ENCODE results near the gene ZPBP2.
"Not testable (repeated sequence)": the region's sequence is repeated elsewhere in the genome, so short reads cannot be mapped to it uniquely, and the experiment has no call there.

The ZPBP2 gene

DNA sequence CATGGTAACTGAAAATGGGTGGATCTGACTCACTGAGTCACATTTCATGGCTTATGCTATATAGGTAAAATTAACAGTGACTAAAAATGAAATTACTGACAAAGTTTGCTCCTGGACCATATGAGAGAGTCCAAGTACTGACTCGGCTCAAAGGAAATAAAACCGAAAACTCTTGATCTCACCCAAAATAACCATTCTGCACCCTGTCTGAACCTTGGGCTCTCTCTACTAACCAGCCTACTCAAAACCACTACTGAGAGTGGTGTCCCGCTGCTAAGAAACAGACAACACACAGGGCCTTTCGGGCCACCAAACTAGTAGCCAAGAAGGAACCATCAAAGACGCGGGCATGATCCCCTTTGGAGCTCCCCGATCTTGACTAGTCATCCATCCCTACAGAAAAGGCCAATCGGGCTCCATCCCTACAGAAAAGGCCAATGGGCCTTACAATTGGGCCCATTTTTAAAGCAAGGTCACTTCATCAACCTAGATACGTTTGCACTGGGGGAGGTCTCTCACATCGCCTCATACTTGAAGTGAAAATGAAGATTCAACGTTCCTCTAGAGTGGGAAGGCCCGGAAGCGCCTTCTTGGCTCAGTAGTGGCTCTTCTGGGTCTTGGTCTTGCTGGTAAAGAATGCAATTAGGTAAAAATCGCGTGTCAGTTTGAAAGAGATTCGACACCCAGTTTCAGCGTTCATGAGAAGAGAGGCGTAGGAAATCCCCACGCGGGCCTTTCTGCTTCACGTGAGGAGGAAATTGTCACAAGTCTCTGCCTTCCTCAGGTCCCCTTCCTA lies 720 bp upstream of the ZPBP2 start:
- H3K27me3 Mint-ChIP-seq: peaks cover 58% of the 10 kb centered on the region
- H3K4me3 Mint-ChIP-seq: no peak overlapping the region
- peaks cover 29% of the 10 kb centered on the region for H3K4me1 Mint-ChIP-seq (ENCODE audit: low read depth)
- intact Hi-C loops (cut with micrococcal nuclease): no loop called here
- H3K27ac Mint-ChIP-seq: no peak overlapping the region
- peaks cover 7% of the 10 kb centered on the region for H3K9me3 Mint-ChIP-seq
- H3K36me3 Mint-ChIP-seq (ENCODE audit: low read depth): no peaks in the 10 kb centered on the region

GRCh38 chr17:39868554-39868942 lies 546 bp downstream of the ZPBP2 start:
- Mint-ChIP-seq H3K4me3 (no peak overlapping the region), H3K27ac (no peak overlapping the region), H3K36me3 (ENCODE audit: low read depth) (no peaks in the 10 kb centered on the region), H3K27me3 (peaks cover 56% of the 10 kb centered on the region), H3K4me1 (ENCODE audit: low read depth) (peaks cover 25% of the 10 kb centered on the region), H3K9me3 (peaks cover 7% of the 10 kb centered on the region)
- intact Hi-C loops (cut with micrococcal nuclease): no loop called here

- peaks cover 5% of the 10 kb centered on the region for H3K4me1 Mint-ChIP-seq (ENCODE audit: low read depth)
- H3K36me3 Mint-ChIP-seq (ENCODE audit: low read depth): no peaks in the 10 kb centered on the region
- H3K9me3 Mint-ChIP-seq: peaks cover 7% of the 10 kb centered on the region
- no peak overlapping the region for H3K27ac Mint-ChIP-seq
- intact Hi-C loops (cut with micrococcal nuclease): no loop called here
- peaks cover 48% of the 10 kb centered on the region for H3K27me3 Mint-ChIP-seq
- no peak overlapping the region for H3K4me3 Mint-ChIP-seq
Observed at GRCh38 chr17:39870776-39871175, 2.8 kb downstream of the ZPBP2 start.

DNA sequence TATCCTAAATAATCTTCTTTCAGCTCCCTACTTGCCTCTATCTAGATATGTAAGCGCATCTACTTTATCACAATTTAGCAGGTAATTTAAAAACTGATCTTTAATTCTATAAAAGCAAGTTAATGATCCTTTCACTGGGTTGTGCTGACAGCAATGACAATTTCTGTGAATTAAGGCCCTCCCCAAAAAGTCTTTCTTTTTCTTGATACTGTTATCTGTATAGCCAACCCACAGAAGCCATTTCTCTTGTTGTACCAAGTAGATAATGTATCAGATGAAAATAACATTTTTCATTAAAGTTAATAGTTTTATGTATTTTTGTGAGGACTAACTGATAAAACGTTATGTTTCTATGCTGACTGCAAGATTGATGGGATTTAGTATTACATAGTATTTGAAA lies 3.8 kb downstream of the ZPBP2 start:
- Mint-ChIP-seq H3K4me3 (no peak overlapping the region), H3K27ac (no peak overlapping the region), H3K4me1 (ENCODE audit: low read depth) (no peaks in the 10 kb centered on the region), H3K36me3 (ENCODE audit: low read depth) (no peaks in the 10 kb centered on the region), H3K9me3 (peaks cover 7% of the 10 kb centered on the region), H3K27me3 (peaks cover 44% of the 10 kb centered on the region)
- intact Hi-C loops (cut with micrococcal nuclease): no loop called here

DNA sequence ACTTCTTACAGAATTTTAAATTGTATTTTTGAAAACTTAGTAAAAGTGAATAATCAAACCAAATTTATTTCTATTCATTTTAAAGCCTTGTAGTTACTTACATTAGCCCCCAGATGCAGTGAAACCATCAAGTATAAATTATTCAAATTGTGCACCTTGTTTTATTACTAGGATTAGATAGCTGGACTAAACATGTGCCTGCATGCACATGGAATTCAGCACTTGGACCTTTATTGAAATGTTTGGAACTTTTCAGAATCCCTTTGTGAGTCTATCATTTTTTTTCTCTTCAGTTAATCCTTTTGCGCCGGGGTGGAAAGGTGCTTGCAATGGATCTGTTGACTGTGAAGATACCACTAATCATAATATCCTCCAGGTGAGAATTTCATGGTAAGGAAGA lies 4.7 kb downstream of the ZPBP2 start:
- H3K4me1 Mint-ChIP-seq (ENCODE audit: low read depth): no peaks in the 10 kb centered on the region
- H3K27ac Mint-ChIP-seq: no peak overlapping the region
- H3K36me3 Mint-ChIP-seq (ENCODE audit: low read depth): no peaks in the 10 kb centered on the region
- peaks cover 40% of the 10 kb centered on the region for H3K27me3 Mint-ChIP-seq
- H3K9me3 Mint-ChIP-seq: peaks cover 4% of the 10 kb centered on the region
- intact Hi-C loops (cut with micrococcal nuclease): no loop called here
- H3K4me3 Mint-ChIP-seq: no peak overlapping the region

DNA sequence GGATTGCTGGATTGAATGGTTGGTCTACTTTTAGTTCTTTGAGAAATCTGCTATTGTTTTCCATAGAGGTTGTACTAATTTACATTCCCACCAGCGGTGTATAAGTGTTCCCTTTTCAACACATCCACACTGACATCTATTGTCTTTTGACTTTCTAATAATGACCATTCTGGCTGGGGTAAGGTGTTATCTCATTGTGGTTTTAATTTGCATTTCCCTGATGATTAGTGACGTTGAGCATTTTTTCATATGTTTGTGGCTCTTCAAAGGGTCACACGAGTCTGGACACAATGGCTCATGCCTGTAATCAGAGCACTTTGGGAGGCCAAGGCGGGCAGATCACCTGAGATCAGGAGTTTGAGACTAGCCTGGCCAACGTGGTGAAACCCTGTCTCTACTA lies 18.1 kb downstream of the ZPBP2 start:
- intact Hi-C loops (cut with micrococcal nuclease); H3K9me3 Mint-ChIP-seq; H3K36me3 Mint-ChIP-seq (ENCODE audit: low read depth); H3K4me3 Mint-ChIP-seq; H3K4me1 Mint-ChIP-seq (ENCODE audit: low read depth); H3K27ac Mint-ChIP-seq: not testable (repeated sequence)
- peaks cover 38% of the 10 kb centered on the region for H3K27me3 Mint-ChIP-seq

- H3K27me3 Mint-ChIP-seq: peaks cover 37% of the 10 kb centered on the region
- H3K36me3 Mint-ChIP-seq (ENCODE audit: low read depth): no peaks in the 10 kb centered on the region
- H3K4me3 Mint-ChIP-seq: no peak overlapping the region
- no peaks in the 10 kb centered on the region for H3K9me3 Mint-ChIP-seq
- intact Hi-C loops (cut with micrococcal nuclease): no loop called here
- H3K27ac Mint-ChIP-seq: no peak overlapping the region
- peaks cover 9% of the 10 kb centered on the region for H3K4me1 Mint-ChIP-seq (ENCODE audit: low read depth)
Observed at GRCh38 chr17:39887078-39887477, 19.1 kb downstream of the ZPBP2 start.

DNA sequence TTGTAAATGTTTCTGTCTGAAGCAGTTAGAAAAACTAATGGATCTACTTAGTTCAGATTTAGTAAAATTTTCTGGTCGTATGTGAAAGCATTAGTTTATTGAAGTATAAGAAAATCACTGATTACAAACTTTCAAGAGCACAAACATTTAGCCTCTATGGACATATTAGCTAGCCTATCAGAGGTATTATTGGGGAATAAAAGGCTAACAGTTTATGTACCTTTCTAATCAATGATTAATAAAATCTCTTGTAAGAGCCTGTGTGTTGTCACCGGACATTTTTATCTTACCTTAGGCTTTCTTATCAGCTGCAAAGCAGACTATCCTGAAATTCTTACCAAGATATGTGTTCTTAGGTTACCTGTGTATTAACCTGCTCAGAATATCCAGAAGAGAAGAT lies 21.2 kb downstream of the ZPBP2 start:
- peaks cover 42% of the 10 kb centered on the region for H3K27me3 Mint-ChIP-seq
- no peaks in the 10 kb centered on the region for H3K36me3 Mint-ChIP-seq (ENCODE audit: low read depth)
- peaks cover 9% of the 10 kb centered on the region for H3K4me1 Mint-ChIP-seq (ENCODE audit: low read depth)
- H3K27ac Mint-ChIP-seq: no peak overlapping the region
- no peaks in the 10 kb centered on the region for H3K9me3 Mint-ChIP-seq
- intact Hi-C loops (cut with micrococcal nuclease): no loop called here
- no peak overlapping the region for H3K4me3 Mint-ChIP-seq

DNA sequence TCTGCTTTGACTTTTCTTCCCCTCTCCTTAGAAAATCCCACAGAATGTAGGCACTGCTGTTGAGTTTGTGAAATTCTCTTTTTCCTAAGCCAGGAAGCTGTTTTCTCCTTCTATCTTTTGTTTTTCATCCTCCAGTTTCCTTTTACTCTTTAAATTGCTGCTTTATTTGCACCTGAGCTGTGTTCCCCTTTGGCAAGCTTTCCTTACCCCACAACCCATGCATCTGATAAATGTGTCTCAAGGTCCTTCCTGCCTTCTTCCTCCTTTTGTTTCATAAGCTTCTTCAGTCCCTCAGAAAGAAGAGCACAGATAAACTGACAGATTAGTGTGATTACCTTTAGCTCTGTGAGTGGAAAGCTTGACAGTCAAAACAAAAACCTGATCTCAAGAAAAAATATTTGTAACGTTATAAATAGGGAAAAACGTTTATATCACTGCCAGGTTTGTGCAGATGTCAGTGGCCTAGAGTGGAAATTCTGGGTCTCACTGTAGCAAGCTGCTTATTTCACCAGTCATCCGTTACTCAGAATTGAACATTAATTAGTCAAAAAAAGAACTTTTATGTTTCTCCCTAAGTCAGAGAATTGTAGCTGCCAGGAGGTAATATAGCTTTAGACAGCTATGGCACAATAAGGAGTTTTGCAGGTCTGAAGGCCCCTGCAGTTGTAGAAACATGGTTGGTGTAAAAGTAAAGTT lies 26.8 kb downstream of the ZPBP2 start:
- H3K27ac Mint-ChIP-seq: no peak overlapping the region
- H3K36me3 Mint-ChIP-seq (ENCODE audit: low read depth): no peaks in the 10 kb centered on the region
- intact Hi-C loops (cut with micrococcal nuclease): no loop called here
- H3K4me1 Mint-ChIP-seq (ENCODE audit: low read depth): peaks cover 14% of the 10 kb centered on the region
- H3K4me3 Mint-ChIP-seq: no peak overlapping the region
- no peaks in the 10 kb centered on the region for H3K9me3 Mint-ChIP-seq
- peaks cover 21% of the 10 kb centered on the region for H3K27me3 Mint-ChIP-seq

- Mint-ChIP-seq H3K9me3 (no peaks in the 10 kb centered on the region), H3K36me3 (ENCODE audit: low read depth) (no peaks in the 10 kb centered on the region), H3K4me3 (no peak overlapping the region), H3K27ac (no peak overlapping the region), H3K27me3 (peaks cover 10% of the 10 kb centered on the region), H3K4me1 (ENCODE audit: low read depth) (peaks cover 8% of the 10 kb centered on the region)
- intact Hi-C loops (cut with micrococcal nuclease): no loop called here
Observed at GRCh38 chr17:39898088-39898487, 30.1 kb downstream of the ZPBP2 start.

DNA sequence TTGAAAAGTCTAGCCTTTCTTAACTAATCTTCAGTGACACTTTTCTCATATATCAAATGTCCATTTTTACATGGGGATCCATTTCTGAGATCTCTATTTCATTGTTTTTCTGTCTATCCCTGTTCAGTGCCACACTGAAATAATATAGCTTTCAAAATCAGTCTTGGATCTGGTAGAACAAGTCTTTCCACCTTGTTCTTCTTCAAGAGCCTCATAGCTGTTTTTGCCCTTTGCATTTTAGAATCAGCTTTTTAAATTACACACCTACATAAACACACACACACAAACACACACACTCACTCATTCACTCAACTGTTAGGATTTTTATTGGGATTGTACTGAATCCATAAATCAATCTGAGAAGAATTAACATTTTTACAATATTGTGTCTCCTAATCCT lies 31.2 kb downstream of the ZPBP2 start:
- H3K27me3 Mint-ChIP-seq: peaks cover 6% of the 10 kb centered on the region
- no peaks in the 10 kb centered on the region for H3K9me3 Mint-ChIP-seq
- intact Hi-C loops (cut with micrococcal nuclease): no loop called here
- no peaks in the 10 kb centered on the region for H3K36me3 Mint-ChIP-seq (ENCODE audit: low read depth)
- no peak overlapping the region for H3K27ac Mint-ChIP-seq
- no peak overlapping the region for H3K4me3 Mint-ChIP-seq
- H3K4me1 Mint-ChIP-seq (ENCODE audit: low read depth): peaks cover 14% of the 10 kb centered on the region

DNA sequence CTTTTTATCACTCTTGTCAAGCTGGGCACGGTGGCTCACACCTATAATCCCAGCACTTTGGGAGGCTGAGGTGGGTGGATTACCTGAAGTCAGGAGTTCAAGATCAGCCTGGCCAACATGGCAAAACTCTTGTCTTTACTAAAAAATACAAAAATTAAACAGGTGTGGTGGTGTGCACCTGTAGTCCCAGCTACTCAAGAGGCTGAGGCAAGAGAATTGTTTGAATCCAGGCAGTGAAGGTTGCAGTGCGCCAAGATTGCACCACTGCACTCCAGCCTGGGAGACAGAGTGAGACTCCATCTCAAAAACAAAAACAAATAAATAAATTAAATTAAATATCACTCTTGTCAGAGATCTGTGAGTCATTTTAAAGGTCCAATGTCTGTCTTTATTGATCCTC lies 34.0 kb downstream of the ZPBP2 start:
- H3K27me3 Mint-ChIP-seq; H3K4me1 Mint-ChIP-seq (ENCODE audit: low read depth); H3K9me3 Mint-ChIP-seq; intact Hi-C loops (cut with micrococcal nuclease); H3K36me3 Mint-ChIP-seq (ENCODE audit: low read depth); H3K27ac Mint-ChIP-seq; H3K4me3 Mint-ChIP-seq: not testable (repeated sequence)

DNA sequence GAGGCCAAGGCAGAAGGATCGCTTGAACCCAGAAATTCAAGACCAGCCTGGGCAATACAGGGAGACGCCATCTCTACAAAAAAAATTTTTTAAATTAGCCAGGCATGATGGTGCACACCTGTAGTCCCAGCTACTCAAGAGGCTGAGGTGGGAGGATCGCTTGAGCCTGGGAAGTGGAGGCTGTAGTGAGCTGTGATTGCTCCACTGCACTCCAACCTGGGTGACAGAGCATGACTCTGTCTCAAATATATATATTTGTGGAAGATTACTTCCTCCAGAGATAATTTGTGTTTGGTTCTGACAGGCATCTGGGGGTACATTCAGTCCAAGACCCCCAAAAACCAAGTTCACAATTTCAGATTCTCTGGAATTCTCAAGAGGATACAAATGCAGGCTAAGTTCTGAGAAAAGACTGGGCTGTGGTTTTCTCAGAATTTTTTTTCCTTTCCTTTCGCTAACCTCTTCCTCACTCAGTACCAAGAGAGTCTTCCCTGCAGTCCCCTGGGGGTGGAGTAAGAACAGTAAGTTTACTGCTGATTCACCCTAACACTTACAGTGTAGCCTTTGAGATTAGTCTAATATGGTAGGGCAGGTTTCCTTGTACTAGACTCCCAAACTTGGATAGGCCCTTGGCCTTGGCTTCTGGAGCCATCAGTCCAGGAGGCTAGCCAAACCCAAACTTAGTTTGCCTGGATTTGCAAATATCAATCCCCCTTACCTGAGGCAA lies 35.3 kb downstream of the ZPBP2 start:
- H3K4me3 Mint-ChIP-seq: no peak overlapping the region
- peak overlapping the region; percentile 56 for H3K27ac Mint-ChIP-seq
- intact Hi-C loops (cut with micrococcal nuclease): no loop called here
- peaks cover 9% of the 10 kb centered on the region for H3K4me1 Mint-ChIP-seq (ENCODE audit: low read depth)
- no peaks in the 10 kb centered on the region for H3K36me3 Mint-ChIP-seq (ENCODE audit: low read depth)
- H3K9me3 Mint-ChIP-seq: no peaks in the 10 kb centered on the region
- peaks cover 4% of the 10 kb centered on the region for H3K27me3 Mint-ChIP-seq

DNA sequence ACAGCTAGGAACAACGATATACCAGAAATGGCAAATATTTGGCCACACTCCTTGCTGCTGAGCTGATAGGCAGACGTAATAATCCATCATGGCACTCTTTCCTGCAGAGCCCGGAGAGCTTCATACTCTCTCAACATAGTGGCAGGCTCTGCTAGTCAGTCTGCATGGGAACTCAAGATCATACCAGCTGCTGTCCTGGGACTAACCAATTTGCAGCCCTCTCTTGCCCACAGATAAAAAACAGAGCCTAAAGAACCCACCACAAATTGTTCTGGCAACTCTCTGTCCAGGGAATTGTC lies 36.9 kb downstream of the ZPBP2 start:
- intact Hi-C loops (cut with micrococcal nuclease): no loop called here
- Mint-ChIP-seq H3K4me1 (ENCODE audit: low read depth) (peaks cover 9% of the 10 kb centered on the region), H3K9me3 (no peaks in the 10 kb centered on the region), H3K36me3 (ENCODE audit: low read depth) (peaks cover 6% of the 10 kb centered on the region), H3K27me3 (no peaks in the 10 kb centered on the region), H3K4me3 (no peak overlapping the region), H3K27ac (peak overlapping the region; percentile 20)
